Anterior cingulate cortex (tissue), 58 donors: ENCODE data around the gene ERBB3.

Experiments used
- DNase-seq, 58 donors: peaks; one replicate each; lab custom pipeline; 2025; lab: John Stamatoyannopoulos, UW

ERBB3 gene

GRCh38 chr12:56078931-56079722 is 838 bp upstream of the ERBB3 start:
- peak in 55 of 58 donors; percentile 10 to 89 (median 65) for DNase-seq

- DNase-seq: peak in 3 of 58 donors; percentile 5 to 32 (median 7)
These were observed 682 bp downstream of the ERBB3 start for GRCh38 chr12:56080556-56081138.

GRCh38 chr12:56081393-56082347 is 1.7 kb downstream of the ERBB3 start:
- DNase-seq: peak in 46 of 58 donors; percentile 3 to 76 (median 44)

GRCh38 chr12:56082382-56082781 is 2.4 kb downstream of the ERBB3 start:
- peak in 6 of 58 donors; percentile 0 to 49 (median 19) for DNase-seq

- peak in 54 of 58 donors; percentile 6 to 95 (median 74) for DNase-seq
These were observed 3.0 kb downstream of the ERBB3 start for GRCh38 chr12:56082967-56083366.

GRCh38 chr12:56084958-56085543 is 5.1 kb downstream of the ERBB3 start:
- DNase-seq: no peak

- no peak for DNase-seq
These were observed 6.1 kb downstream of the ERBB3 start for GRCh38 chr12:56086096-56086495.

- no peak for DNase-seq
These were observed 6.6 kb downstream of the ERBB3 start for GRCh38 chr12:56086608-56087007.

GRCh38 chr12:56087220-56087619 is 7.3 kb downstream of the ERBB3 start:
- peak in 8 of 58 donors; percentile 1 to 27 (median 14) for DNase-seq

- DNase-seq: no peak
These were observed 17.8 kb downstream of the ERBB3 start for GRCh38 chr12:56097738-56098137.

GRCh38 chr12:56098592-56098991 is 18.6 kb downstream of the ERBB3 start:
- DNase-seq: no peak

- DNase-seq: no peak
These were observed 19.8 kb downstream of the ERBB3 start for GRCh38 chr12:56099787-56100186.

GRCh38 chr12:56101045-56101444 is 21.1 kb downstream of the ERBB3 start:
- no peak for DNase-seq

GRCh38 chr12:56102683-56103065 is 22.7 kb downstream of the ERBB3 start:
- DNase-seq: no peak

- no peak for DNase-seq
These were observed 23.2 kb downstream of the ERBB3 start for GRCh38 chr12:56103066-56103711.

- DNase-seq: no peak
These were observed 23.8 kb downstream of the ERBB3 start for GRCh38 chr12:56103823-56104108.

GRCh38 chr12:56104109-56104814 is 24.3 kb downstream of the ERBB3 start, which contains the start of gene PA2G4:
Gene PA2G4, plus strand, starts transcription at chr12:56104559. Its CDS starts 179 bp downstream, at chr12:56104738.
- DNase-seq: peak; percentile 66 to 99 (median 95)

GRCh38 chr12:56104815-56105608 is 25.0 kb downstream of the ERBB3 start:
- peak in 6 of 58 donors; percentile 12 to 60 (median 38) for DNase-seq

GRCh38 chr12:56105609-56105902 is 25.6 kb downstream of the ERBB3 start:
- no peak for DNase-seq
